Islet precursor cell (in vitro differentiated cells): Measurements from ENCODE around the gene ILRUN.
"Not testable (repeated sequence)": the region's sequence is repeated elsewhere in the genome, so short reads cannot be mapped to it uniquely, and the experiment has no call there.

Experiments
- DNase-seq: peaks from one replicate; pipeline ENCODE4 v3.0.0-alpha.2; 2018

Gene ILRUN

GRCh38 chr6:34696189-34696738 is 303 bp downstream of the ILRUN start:
- no peak for DNase-seq

- DNase-seq = no peak
These were observed 808 bp downstream of the ILRUN start for GRCh38 chr6:34695729-34696188.

GRCh38 chr6:34692280-34692679 is 4.3 kb downstream of the ILRUN start:
- no peak for DNase-seq

- DNase-seq = no peak
These were observed 6.8 kb downstream of the ILRUN start for GRCh38 chr6:34689742-34690141.

GRCh38 chr6:34688956-34689355 is 7.6 kb downstream of the ILRUN start:
- DNase-seq = no peak

GRCh38 chr6:34684919-34685318 is 11.6 kb downstream of the ILRUN start:
- DNase-seq = no peak

- no peak for DNase-seq
These were observed 12.2 kb downstream of the ILRUN start for GRCh38 chr6:34684364-34684763.

GRCh38 chr6:34680802-34681515 is 15.6 kb downstream of the ILRUN start:
- DNase-seq = no peak

GRCh38 chr6:34680313-34680712 is 16.3 kb downstream of the ILRUN start:
- not testable (repeated sequence) for DNase-seq

GRCh38 chr6:34679552-34680253 is 16.9 kb downstream of the ILRUN start:
- no peak for DNase-seq

- DNase-seq = no peak
These were observed 20.4 kb downstream of the ILRUN start for GRCh38 chr6:34676140-34676539.

- not testable (repeated sequence) for DNase-seq
These were observed 21.6 kb downstream of the ILRUN start for GRCh38 chr6:34674930-34675329.

GRCh38 chr6:34674268-34674639 is 22.3 kb downstream of the ILRUN start:
- no peak for DNase-seq

GRCh38 chr6:34673064-34673463 is 23.5 kb downstream of the ILRUN start:
- no peak for DNase-seq

GRCh38 chr6:34672657-34673043 is 23.9 kb downstream of the ILRUN start:
- no peak for DNase-seq

GRCh38 chr6:34671801-34672656 is 24.5 kb downstream of the ILRUN start:
- no peak for DNase-seq

- DNase-seq = no peak
These were observed 25.2 kb downstream of the ILRUN start for GRCh38 chr6:34671367-34671766.

- not testable (repeated sequence) for DNase-seq
These were observed 27.8 kb downstream of the ILRUN start for GRCh38 chr6:34668799-34669198.

GRCh38 chr6:34667481-34668238 is 28.9 kb downstream of the ILRUN start:
- DNase-seq = no peak

GRCh38 chr6:34665019-34665418 is 31.5 kb downstream of the ILRUN start:
- DNase-seq = no peak

- no peak for DNase-seq
These were observed 32.2 kb downstream of the ILRUN start for GRCh38 chr6:34664256-34664971.

- DNase-seq = no peak
These were observed 32.7 kb downstream of the ILRUN start for GRCh38 chr6:34663831-34664255.
